K562 (cell line): ENCODE results near the gene EML1. TPM values are rescaled to one million over a fixed set of nuclear protein-coding genes. Genes with fewer than 3 reads are reported as not detected.

Experiments used
- ATAC-seq: fragments of 200-7000 bp; cut with Tn5 transposase; 3 replicates; pipeline ENCODE4 v1.9.1; 2020; ENCODE audit warnings: moderate library complexity
- BruUV-seq: library from RNA; stranded (reverse); fragments of 400-500 nt; replicated peaks from 2 replicates; lab custom pipeline; 2021; lab: Mats Ljungman, UMichigan
- CTCF ChIA-PET: fragments of 300-600 bp; formaldehyde crosslinking; extraction: SDS; loops from one replicate; lab custom pipeline; 2021; ENCODE audit warnings: low intra/inter-chr PET ratio; lab: Yijun Ruan, JAX
- POLR2A ChIA-PET: fragments of 300-600, 350-650 bp; sonication (Branson Sonifier 250); formaldehyde crosslinking; extraction: SDS; loops from one replicate; lab custom pipeline; 2021; ENCODE audit warnings: antibody characterized with exemption, inconsistent platforms; lab: Yijun Ruan, JAX
- DNase-seq, 4 experiments: peaks; one replicate each; pipeline versions ENCODE4 v3.0.0 to v3.0.0-alpha.2; 2011 to 2018; ENCODE audit warnings: low spot score in 3 of 4, mixed read lengths in 3 of 4; ENCODE audit errors: extremely low read depth in 1 of 4
- FAIRE-seq: peaks from 2 replicates; lab custom pipeline; 2011; peaks lifted over from hg19 to GRCh38; lab: Jason Lieb, UNC
- H2AFZ ChIP-seq: 2 replicates; pipeline ENCODE4 v1.6.0; 2011; ENCODE audit warnings: low read depth, low read length, control low read depth, inconsistent platforms
- H3K27ac ChIP-seq: fragments of 200-600 bp; 3 replicates; pipeline ENCODE4 v1.8.0; 2011; ENCODE audit warnings: low read depth, mild to moderate bottlenecking, control low read depth, inconsistent platforms, low read length, moderate library complexity, mixed read lengths; ENCODE audit errors: extremely low read depth
- H3K27me3 ChIP-seq, 2 experiments: fragments of 300-600 bp in 1 of 2; 2 replicates in 1 of 2; 3 replicates in 1 of 2; pipeline versions ENCODE4 v1.6.0 to v1.8.0; 2011; ENCODE audit warnings: inconsistent platforms in 2 of 2, low read length in 2 of 2, mild to moderate bottlenecking in 1 of 2, mixed read lengths in 1 of 2, moderate library complexity in 1 of 2; ENCODE audit not compliant: control insufficient read depth in 2 of 2, insufficient read depth in 2 of 2
- H3K36me3 ChIP-seq: fragments of 300-600 bp; 3 replicates; pipeline ENCODE4 v1.8.0; 2011; ENCODE audit warnings: mild to moderate bottlenecking, low read length, inconsistent platforms; ENCODE audit not compliant: control insufficient read depth, insufficient read depth
- H3K4me1 ChIP-seq, 2 experiments: fragments of 200-600 bp in 1 of 2; replicated peaks in 1 of 2; 2 replicates in 1 of 2; 3 replicates in 1 of 2; pipeline versions ENCODE4 v1.5.1 to v1.8.0; 2011; ENCODE audit warnings: inconsistent platforms in 2 of 2, low read length in 2 of 2, mild to moderate bottlenecking in 1 of 2, mixed read lengths in 1 of 2, moderate library complexity in 1 of 2; ENCODE audit not compliant: control insufficient read depth in 2 of 2, insufficient read depth in 2 of 2
- H3K4me2 ChIP-seq: 2 replicates; pipeline ENCODE4 v1.6.1; 2011; ENCODE audit warnings: low read length, control low read depth, inconsistent platforms, mixed read lengths; ENCODE audit not compliant: insufficient read depth
- H3K4me3 ChIP-seq: fragments of 200-600 bp; sonication (generic), shearing (Covaris generic); 2 replicates; pipeline ENCODE4 v1.5.1; 2016; ENCODE audit warnings: control low read depth, inconsistent platforms
- H3K79me2 ChIP-seq: fragments of 200-600 bp; 3 replicates; pipeline ENCODE4 v1.8.0; 2011; ENCODE audit warnings: low read length, inconsistent platforms; ENCODE audit not compliant: control insufficient read depth, insufficient read depth
- H3K9ac ChIP-seq, 2 experiments: 2 replicates each; pipeline versions ENCODE4 v1.6.0 to v1.6.1; 2011; ENCODE audit warnings: low read depth in 2 of 2, low read length in 2 of 2, control low read depth in 1 of 2, inconsistent platforms in 1 of 2, mild to moderate bottlenecking in 1 of 2, mixed read lengths in 1 of 2; ENCODE audit not compliant: insufficient read depth in 1 of 2
- H3K9me1 ChIP-seq: one replicate; pipeline ENCODE4 v1.6.0; 2011; ENCODE audit warnings: inconsistent platforms, mild to moderate bottlenecking, low read length, moderate library complexity; ENCODE audit not compliant: control insufficient read depth, insufficient read depth
- H3K9me3 ChIP-seq: replicated peaks from 2 replicates; pipeline ENCODE4 v1.5.1; 2011; ENCODE audit warnings: low read depth, low read length, inconsistent platforms; ENCODE audit not compliant: control insufficient read depth, insufficient read depth
- H4K20me1 ChIP-seq: replicated peaks from 2 replicates; pipeline ENCODE4 v1.6.1; 2011; ENCODE audit warnings: low read length, inconsistent platforms, mixed read lengths; ENCODE audit not compliant: control insufficient read depth, insufficient read depth
- CBFB ChIP-seq: sonication (generic); formaldehyde crosslinking; IDR thresholded peaks from 2 replicates; pipeline ENCODE4 v1.4.0; 2020; ENCODE audit warnings: mild to moderate bottlenecking, missing genetic modification reagents
- RBM14 ChIP-seq: fragments of 200-400 bp; formaldehyde crosslinking; IDR thresholded peaks from 2 replicates; pipeline ENCODE4 v1.6.1; 2018; ENCODE audit warnings: low read depth, mild to moderate bottlenecking, low read length, moderate library complexity, borderline replicate concordance; ENCODE audit not compliant: insufficient read depth
- TCF7 ChIP-seq: sonication (generic); IDR thresholded peaks from 2 replicates; pipeline ENCODE4 v1.6.1; 2016; ENCODE audit warnings: antibody characterized with exemption, borderline replicate concordance
- WGBS: fragments of 100-300 bp; shearing (Covaris generic); methylation state at CpG from one replicate; pipeline ENCODE4 v1.1.6; 2016; ENCODE audit warnings: low coverage, mixed read lengths; ENCODE audit not compliant: insufficient coverage; ENCODE audit errors: missing lambda C conversion rate; 5-methylcytosine and 5-hydroxymethylcytosine counted together
- in situ Hi-C: fragments of 300-500 bp; cut with MboI; formaldehyde crosslinking; loops from 4 replicates; pipeline ENCODE4 v1.15.0; 2018; ENCODE audit warnings: inconsistent platforms, mixed read lengths
- intact Hi-C: fragments of 100-400 bp; cut with micrococcal nuclease; formaldehyde crosslinking; loops from 2 replicates; pipeline ENCODE4 v1.14.2; 2022
- polyA plus RNA-seq, 8 experiments: library from polyadenylated mRNA; depleted of rRNA in 4 of 8; stranded (reverse) in 5 of 8; unstranded in 3 of 8; fragments of >200 nt; fragmentation: Nextera tagmentation in 2 of 8; fragmentation: Illumina TruSeq in 1 of 8; extraction: Ambion mirVana in 2 of 8; extraction: Trizol in 1 of 8; gene quantifications; 2 replicates each; pipeline versions ENCODE4 v1.2.1 to v1.2.3, GENCODE V29; 2011 to 2014; ENCODE audit warnings: inconsistent platforms in 1 of 8, missing spikeins in 1 of 8
- total RNA-seq, 7 experiments: library from RNA; depleted of rRNA in 6 of 7; stranded (reverse); fragments of >200 nt in 6 of 7; fragmentation: Illumina TruSeq in 2 of 7; extraction: Trizol in 2 of 7; gene quantifications; 2 replicates each; pipeline versions ENCODE4 v1.2.1 to v1.2.3, GENCODE V29; 2011 to 2021; ENCODE audit warnings: low replicate concordance in 1 of 7
- TF ChIP-seq, protein P1 (sequence below): fragments of 450-650 bp; formaldehyde crosslinking; IDR thresholded peaks from 2 replicates; pipeline ENCODE4 v1.4.0; 2020; ENCODE audit warnings: mild to moderate bottlenecking, moderate library complexity
- TF ChIP-seq, protein P2 (sequence below): fragments of 450-650 bp; IDR thresholded peaks from 2 replicates; pipeline ENCODE4 v1.6.1; 2018; ENCODE audit not compliant: partially characterized antibody

EML1 gene
- total and polyA plus RNA-seq, 9 of the 15 experiments (the other 6 are each of a cell fraction or from before 2014, with no cell fraction given) = 0.01 to 0.35 (median 0.07) TPM; not detected in 2

DNA sequence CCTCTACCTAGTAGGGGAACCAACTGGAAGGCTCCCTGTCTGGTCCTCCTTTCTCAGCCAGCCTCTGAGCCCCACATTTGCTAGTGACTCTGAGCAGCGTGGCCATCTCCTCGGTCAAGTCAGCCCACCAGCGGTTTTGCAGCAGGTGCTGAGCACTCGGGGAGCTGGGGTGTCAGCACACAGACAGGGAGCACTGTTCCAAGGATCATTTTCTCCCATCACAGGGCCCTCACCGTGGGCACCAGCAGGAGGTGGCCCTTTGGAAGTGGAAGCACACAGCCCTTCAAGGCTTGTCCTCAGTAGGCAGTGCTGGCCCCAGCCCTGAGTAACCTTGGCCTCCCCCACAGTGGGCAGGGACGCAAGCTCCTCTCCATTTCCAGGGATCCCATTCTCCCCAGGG, 24.1 kb upstream of the EML1 start (continued):
- TF ChIP-seq, protein P1, sequence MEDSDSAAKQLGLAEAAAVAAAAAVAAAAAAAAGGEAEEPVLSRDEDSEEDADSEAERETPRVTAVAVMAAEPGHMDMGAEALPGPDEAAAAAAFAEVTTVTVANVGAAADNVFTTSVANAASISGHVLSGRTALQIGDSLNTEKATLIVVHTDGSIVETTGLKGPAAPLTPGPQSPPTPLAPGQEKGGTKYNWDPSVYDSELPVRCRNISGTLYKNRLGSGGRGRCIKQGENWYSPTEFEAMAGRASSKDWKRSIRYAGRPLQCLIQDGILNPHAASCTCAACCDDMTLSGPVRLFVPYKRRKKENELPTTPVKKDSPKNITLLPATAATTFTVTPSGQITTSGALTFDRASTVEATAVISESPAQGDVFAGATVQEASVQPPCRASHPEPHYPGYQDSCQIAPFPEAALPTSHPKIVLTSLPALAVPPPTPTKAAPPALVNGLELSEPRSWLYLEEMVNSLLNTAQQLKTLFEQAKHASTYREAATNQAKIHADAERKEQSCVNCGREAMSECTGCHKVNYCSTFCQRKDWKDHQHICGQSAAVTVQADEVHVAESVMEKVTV (CRISPR knock-in tag) = no peak
- TF ChIP-seq RBM14 (no peak), TCF7 (no peak)

DNA sequence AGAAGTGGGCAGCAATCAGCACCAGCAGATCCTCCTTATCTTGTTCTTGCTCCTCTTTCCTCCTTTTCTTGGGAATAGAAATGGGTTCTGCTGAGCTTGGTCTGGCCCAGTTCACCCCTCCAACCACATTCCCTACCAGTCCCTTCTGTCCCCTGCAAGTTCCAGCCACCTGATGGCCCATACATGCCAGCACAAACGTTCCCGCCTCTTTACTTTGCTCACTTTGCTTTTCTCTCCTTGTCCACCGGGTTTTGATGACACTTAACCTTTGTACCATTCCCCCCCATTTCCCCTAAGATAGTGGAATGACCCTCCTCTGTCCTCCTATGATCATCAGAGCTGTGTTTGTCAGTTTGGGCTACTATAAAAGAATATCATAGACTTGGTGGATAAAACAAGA, 23.4 kb upstream of the EML1 start:
- POLR2A ChIA-PET = interaction anchor here (1.3 kb wide), 1 partner anchor 52 kb away, joined by 3 read pairs; no protein-coding TSS in a partner anchor
- Histone ChIP-seq H3K4me2 (no peak overlapping the region), H4K20me1 (no peaks in the 10 kb centered on the region), H2AFZ (no peak overlapping the region), H3K9me1 (no peaks in the 10 kb centered on the region), H3K27ac (no peak overlapping the region), H3K9ac (no peak overlapping the region), H3K4me1 (no peaks in the 10 kb centered on the region), H3K9me3 (no peaks in the 10 kb centered on the region), H3K36me3 (no peaks in the 10 kb centered on the region), H3K4me3 (no peak overlapping the region), H3K79me2 (no peaks in the 10 kb centered on the region), H3K27me3 (peaks cover 3 to 24% of the 10 kb centered on the region in 2 experiments; a peak in 3 of 5 replicates)
- BruUV-seq = no TSS peak
- in situ Hi-C loops = no loop called here
- CTCF ChIA-PET = no interaction called here
- 0% methylated on average over 2 of the region's 3 CpGs for WGBS
- DNase-seq (no peak), ATAC-seq (no peak), FAIRE-seq (no peak)
- intact Hi-C loops = no loop called here
- TF ChIP-seq, protein P2, sequence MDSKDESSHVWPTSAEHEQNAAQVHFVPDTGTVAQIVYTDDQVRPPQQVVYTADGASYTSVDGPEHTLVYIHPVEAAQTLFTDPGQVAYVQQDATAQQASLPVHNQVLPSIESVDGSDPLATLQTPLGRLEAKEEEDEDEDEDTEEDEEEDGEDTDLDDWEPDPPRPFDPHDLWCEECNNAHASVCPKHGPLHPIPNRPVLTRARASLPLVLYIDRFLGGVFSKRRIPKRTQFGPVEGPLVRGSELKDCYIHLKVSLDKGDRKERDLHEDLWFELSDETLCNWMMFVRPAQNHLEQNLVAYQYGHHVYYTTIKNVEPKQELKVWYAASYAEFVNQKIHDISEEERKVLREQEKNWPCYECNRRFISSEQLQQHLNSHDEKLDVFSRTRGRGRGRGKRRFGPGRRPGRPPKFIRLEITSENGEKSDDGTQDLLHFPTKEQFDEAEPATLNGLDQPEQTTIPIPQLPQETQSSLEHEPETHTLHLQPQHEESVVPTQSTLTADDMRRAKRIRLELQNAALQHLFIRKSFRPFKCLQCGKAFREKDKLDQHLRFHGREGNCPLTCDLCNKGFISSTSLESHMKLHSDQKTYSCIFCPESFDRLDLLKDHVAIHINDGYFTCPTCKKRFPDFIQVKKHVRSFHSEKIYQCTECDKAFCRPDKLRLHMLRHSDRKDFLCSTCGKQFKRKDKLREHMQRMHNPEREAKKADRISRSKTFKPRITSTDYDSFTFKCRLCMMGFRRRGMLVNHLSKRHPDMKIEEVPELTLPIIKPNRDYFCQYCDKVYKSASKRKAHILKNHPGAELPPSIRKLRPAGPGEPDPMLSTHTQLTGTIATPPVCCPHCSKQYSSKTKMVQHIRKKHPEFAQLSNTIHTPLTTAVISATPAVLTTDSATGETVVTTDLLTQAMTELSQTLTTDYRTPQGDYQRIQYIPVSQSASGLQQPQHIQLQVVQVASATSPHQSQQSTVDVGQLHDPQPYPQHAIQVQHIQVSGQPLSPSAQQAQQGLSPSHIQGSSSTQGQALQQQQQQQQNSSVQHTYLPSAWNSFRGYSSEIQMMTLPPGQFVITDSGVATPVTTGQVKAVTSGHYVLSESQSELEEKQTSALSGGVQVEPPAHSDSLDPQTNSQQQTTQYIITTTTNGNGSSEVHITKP = peak; percentile 58
- no peak for TF ChIP-seq CBFB (CRISPR knock-in tag)
